PC-3 (cell line): ENCODE measurements around the gene FUT6. TPM values are rescaled to one million over a fixed set of nuclear protein-coding genes. Genes with fewer than 3 reads are reported as not detected.
A peak's percentile ranks its signal among the peaks of the same experiment; 100 is the strongest.

Experiments
- ATAC-seq: fragments of 200-7000 bp; cut with Tn5 transposase; 2 replicates; pipeline ENCODE4 v1.9.1; 2020; ENCODE audit warnings: mild to moderate bottlenecking, moderate library complexity
- BruUV-seq: library from RNA; stranded (reverse); fragments of 400-500 nt; replicated peaks from 2 replicates; lab custom pipeline; 2021; lab: Mats Ljungman, UMichigan
- CTCF ChIA-PET: fragments of 300-600 bp; sonication (Branson Sonifier 250); formaldehyde crosslinking; loops from one replicate; lab custom pipeline; 2022; ENCODE audit warnings: antibody characterized with exemption; lab: Charles Lee
- POLR2A ChIA-PET: fragments of 300-600 bp; sonication (Branson Sonifier 250); formaldehyde crosslinking; loops from one replicate; lab custom pipeline; 2022; ENCODE audit warnings: antibody characterized with exemption; ENCODE audit not compliant: unreplicated experiment; lab: Charles Lee
- DNase-seq: peaks from one replicate; pipeline ENCODE4 v3.0.0-alpha.2; 2015
- H2AFZ ChIP-seq: fragments of 300-600 bp; sonication (generic); 2 replicates; pipeline ENCODE4 v1.6.0; 2016; ENCODE audit warnings: antibody characterized with exemption, low read length
- H3F3A ChIP-seq: fragments of 300-600 bp; sonication (generic); one replicate; pipeline ENCODE4 v1.6.0; 2017; ENCODE audit warnings: antibody characterized with exemption, low read length, control low read depth, mild to moderate bottlenecking; ENCODE audit not compliant: unreplicated experiment
- H3K27ac ChIP-seq: fragments of 300-600 bp; sonication (generic); 2 replicates; pipeline ENCODE4 v1.5.1; 2016; ENCODE audit warnings: mild to moderate bottlenecking, low read length
- H3K27me3 ChIP-seq: fragments of 300-600 bp; sonication (generic); 2 replicates; pipeline ENCODE4 v1.6.1; 2016; ENCODE audit warnings: low read length, mixed read lengths
- H3K36me3 ChIP-seq: fragments of 300-600 bp; sonication (generic); 2 replicates; pipeline ENCODE4 v1.6.1; 2016; ENCODE audit warnings: low read depth, mixed run types, low read length, mixed read lengths
- H3K4me1 ChIP-seq: fragments of 300-600 bp; sonication (generic); 2 replicates; pipeline ENCODE4 v1.5.1; 2016; ENCODE audit warnings: low read length; ENCODE audit not compliant: insufficient read depth
- H3K4me2 ChIP-seq: fragments of 300-600 bp; sonication (generic); 2 replicates; pipeline ENCODE4 v1.6.0; 2016; ENCODE audit warnings: low read length
- H3K4me3 ChIP-seq: fragments of 300-600 bp; sonication (generic); 2 replicates; pipeline ENCODE4 v1.5.1; 2016; ENCODE audit warnings: mild to moderate bottlenecking, low read length, mixed read lengths
- H3K79me2 ChIP-seq: fragments of 300-600 bp; sonication (generic); 2 replicates; pipeline ENCODE4 v1.6.1; 2017; ENCODE audit warnings: low read length, mixed read lengths
- H3K9ac ChIP-seq: fragments of 300-600 bp; sonication (generic); 2 replicates; pipeline ENCODE4 v1.6.0; 2016; ENCODE audit warnings: mild to moderate bottlenecking, low read length
- H3K9me2 ChIP-seq: fragments of 300-600 bp; sonication (generic); replicated peaks from 2 replicates; pipeline ENCODE4 v1.6.1; 2016; ENCODE audit warnings: mixed run types, low read length, mixed read lengths
- H3K9me3 ChIP-seq: fragments of 300-600 bp; sonication (generic); 2 replicates; pipeline ENCODE4 v1.6.1; 2016; ENCODE audit warnings: low read length, mixed read lengths
- H4K20me1 ChIP-seq: fragments of 300-600 bp; sonication (generic); 2 replicates; pipeline ENCODE4 v1.6.1; 2016; ENCODE audit warnings: low read length, mixed read lengths
- EZH2 ChIP-seq: fragments of 300-600 bp; sonication (generic); IDR thresholded peaks from one replicate; pipeline ENCODE4 v1.6.1; 2017; ENCODE audit warnings: antibody characterized with exemption, mild to moderate bottlenecking, low read length; ENCODE audit not compliant: unreplicated experiment
- EZH2phosphoT487 ChIP-seq: fragments of 300-600 bp; sonication (generic); IDR thresholded peaks from 2 replicates; pipeline ENCODE4 v1.6.1; 2018; ENCODE audit warnings: mild to moderate bottlenecking, antibody characterized with exemption, low read length, borderline replicate concordance
- intact Hi-C: fragments of 100-400 bp; cut with micrococcal nuclease; formaldehyde crosslinking; loops from 2 replicates; pipeline ENCODE4 v1.9.0; 2023
- total RNA-seq: library from RNA; depleted of rRNA; stranded (reverse); fragments of >200 nt; gene quantifications from 2 replicates; pipeline ENCODE4 v1.2.3, GENCODE V29; 2014
- TF ChIP-seq, protein P1 (sequence below): fragments of 300-600 bp; sonication (generic); conservative IDR thresholded peaks from 2 replicates; pipeline ENCODE4 v1.5.1; 2017; ENCODE audit warnings: antibody characterized with exemption, low read depth, mild to moderate bottlenecking, low read length

FUT6 gene
- total RNA-seq, 1 experiment from 2014 or later: 0.69 TPM

DNA sequence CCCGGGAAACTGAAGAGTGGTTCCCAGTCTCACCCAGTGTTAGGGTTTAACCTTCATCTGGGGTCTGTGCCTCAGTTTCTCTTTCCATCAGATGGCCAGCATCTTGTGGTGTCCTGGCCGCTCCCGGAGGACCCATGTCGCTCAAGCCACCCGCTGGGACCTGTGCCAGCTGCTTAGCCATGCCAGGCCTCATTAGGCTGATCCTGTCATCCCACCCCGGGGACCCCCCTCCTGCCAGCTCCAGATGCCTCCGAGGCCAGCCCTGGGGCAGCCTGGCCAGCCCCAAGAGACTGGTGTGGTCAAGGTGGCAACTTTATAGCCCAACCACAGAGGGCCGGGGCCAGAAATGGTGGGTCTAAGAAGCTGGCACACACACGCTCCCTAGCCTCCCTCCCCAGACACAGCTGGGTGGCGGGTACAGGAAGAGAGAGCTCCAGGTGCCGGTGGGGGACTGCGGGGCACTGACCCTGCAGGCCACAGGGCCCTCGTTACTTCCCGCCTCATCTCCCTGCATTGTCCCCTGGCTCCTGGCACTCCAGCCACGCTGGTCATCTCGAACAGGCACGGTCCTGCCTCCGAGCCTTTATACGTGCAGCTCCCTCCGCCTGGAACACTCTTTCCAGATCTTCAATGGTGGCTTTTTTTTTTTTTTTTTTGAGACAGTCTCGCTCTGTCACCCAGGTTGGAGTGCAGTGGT, 31.2 kb downstream of the FUT6 start:
- intact Hi-C loops: no loop called here
- H3F3A ChIP-seq: no peaks in the 10 kb centered on the region
- no peaks in the 10 kb centered on the region for H4K20me1 ChIP-seq
- no TSS peak for BruUV-seq
- no peaks in the 10 kb centered on the region for H3K79me2 ChIP-seq
- H3K27ac ChIP-seq: no peak overlapping the region
- ChIA-PET POLR2A (no interaction called here), CTCF (interaction anchor here (0.6 kb wide), 1 partner anchor 82 kb away, joined by 7 read pairs; no protein-coding TSS in a partner anchor)
- DNase-seq (no peak), ATAC-seq (no peak)
- H3K4me1 ChIP-seq: peaks cover 12% of the 10 kb centered on the region
- H3K9me2 ChIP-seq: no peaks in the 10 kb centered on the region
- no peak overlapping the region for H3K4me3 ChIP-seq
- H3K27me3 ChIP-seq: no peaks in the 10 kb centered on the region
- H3K36me3 ChIP-seq: no peaks in the 10 kb centered on the region
- no peaks in the 10 kb centered on the region for H3K9me3 ChIP-seq
- TF ChIP-seq, protein P1, sequence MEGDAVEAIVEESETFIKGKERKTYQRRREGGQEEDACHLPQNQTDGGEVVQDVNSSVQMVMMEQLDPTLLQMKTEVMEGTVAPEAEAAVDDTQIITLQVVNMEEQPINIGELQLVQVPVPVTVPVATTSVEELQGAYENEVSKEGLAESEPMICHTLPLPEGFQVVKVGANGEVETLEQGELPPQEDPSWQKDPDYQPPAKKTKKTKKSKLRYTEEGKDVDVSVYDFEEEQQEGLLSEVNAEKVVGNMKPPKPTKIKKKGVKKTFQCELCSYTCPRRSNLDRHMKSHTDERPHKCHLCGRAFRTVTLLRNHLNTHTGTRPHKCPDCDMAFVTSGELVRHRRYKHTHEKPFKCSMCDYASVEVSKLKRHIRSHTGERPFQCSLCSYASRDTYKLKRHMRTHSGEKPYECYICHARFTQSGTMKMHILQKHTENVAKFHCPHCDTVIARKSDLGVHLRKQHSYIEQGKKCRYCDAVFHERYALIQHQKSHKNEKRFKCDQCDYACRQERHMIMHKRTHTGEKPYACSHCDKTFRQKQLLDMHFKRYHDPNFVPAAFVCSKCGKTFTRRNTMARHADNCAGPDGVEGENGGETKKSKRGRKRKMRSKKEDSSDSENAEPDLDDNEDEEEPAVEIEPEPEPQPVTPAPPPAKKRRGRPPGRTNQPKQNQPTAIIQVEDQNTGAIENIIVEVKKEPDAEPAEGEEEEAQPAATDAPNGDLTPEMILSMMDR: no peak
- TF ChIP-seq EZH2phosphoT487: no peak
- no peak for TF ChIP-seq EZH2
- no peak overlapping the region for H2AFZ ChIP-seq
- no peak overlapping the region for H3K4me2 ChIP-seq
- H3K9ac ChIP-seq: no peak overlapping the region

DNA sequence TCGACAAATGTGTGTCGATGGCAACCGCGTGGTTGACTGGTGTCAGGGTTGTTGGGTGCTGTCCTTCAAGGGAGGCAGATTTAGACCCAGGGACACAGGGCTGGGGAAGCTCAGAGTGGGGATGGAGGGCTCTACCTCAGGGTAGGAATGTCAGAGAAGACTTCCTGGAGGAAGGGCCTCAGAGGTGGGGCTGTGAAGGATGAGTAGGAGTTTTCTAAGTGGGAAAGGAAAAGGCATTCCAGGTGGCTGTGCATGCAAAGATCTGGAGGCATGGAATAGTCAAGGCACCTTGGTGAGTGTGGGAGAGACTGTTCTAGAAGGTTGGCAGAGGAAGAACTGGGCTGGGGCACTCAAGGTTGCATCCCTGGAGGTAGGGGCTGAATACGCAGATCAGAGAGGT, 32.6 kb downstream of the FUT6 start:
- no peaks in the 10 kb centered on the region for H3K27me3 ChIP-seq
- H2AFZ ChIP-seq: no peak overlapping the region
- no peaks in the 10 kb centered on the region for H3K9me2 ChIP-seq
- no peak overlapping the region for H3K4me3 ChIP-seq
- intact Hi-C loops: no loop called here
- H3K9me3 ChIP-seq: no peaks in the 10 kb centered on the region
- H3K4me1 ChIP-seq: peaks cover 12% of the 10 kb centered on the region
- DNase-seq: no peak
- ChIA-PET POLR2A (no interaction called here), CTCF (interaction anchor here (0.6 kb wide), 1 partner anchor 97 kb away, joined by 4 read pairs; no protein-coding TSS in a partner anchor)
- H4K20me1 ChIP-seq: no peaks in the 10 kb centered on the region
- no TSS peak for BruUV-seq
- no peak overlapping the region for H3K9ac ChIP-seq
- H3F3A ChIP-seq: no peaks in the 10 kb centered on the region
- H3K27ac ChIP-seq: no peak overlapping the region
- TF ChIP-seq, protein P1: no peak
- H3K4me2 ChIP-seq: no peak overlapping the region
- no peaks in the 10 kb centered on the region for H3K79me2 ChIP-seq
- no peak for ATAC-seq
- H3K36me3 ChIP-seq: no peaks in the 10 kb centered on the region

DNA sequence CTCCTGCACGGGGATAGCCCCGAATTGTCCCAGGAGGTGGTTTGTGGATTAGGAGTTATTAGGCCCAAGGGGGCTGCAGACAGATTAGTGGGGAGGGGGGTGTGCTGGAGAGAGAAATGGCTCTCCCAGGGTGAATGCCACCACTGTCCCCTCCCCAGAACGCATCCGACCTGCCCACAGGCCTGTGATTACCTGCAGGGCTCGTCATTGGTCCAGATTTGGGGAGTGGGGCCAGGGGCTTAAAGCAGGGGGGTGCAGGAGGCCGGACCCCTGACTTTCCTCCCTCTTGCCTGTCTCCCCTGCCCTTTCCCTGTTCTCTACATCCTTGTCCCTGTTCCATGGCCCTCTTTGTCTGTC, 33.4 kb downstream of the FUT6 start:
- H3K4me2 ChIP-seq: peak overlapping the region; percentile 66
- H3K9ac ChIP-seq: no peak overlapping the region
- intact Hi-C loops: no loop called here
- no peak overlapping the region for H2AFZ ChIP-seq
- H3K4me3 ChIP-seq: peak overlapping the region; percentile 51; the same call in 1 of the 2 replicates
- ATAC-seq (no peak), DNase-seq (no peak)
- H3F3A ChIP-seq: no peaks in the 10 kb centered on the region
- TF ChIP-seq EZH2 (no peak), EZH2phosphoT487 (no peak)
- TF ChIP-seq, protein P1: no peak
- BruUV-seq: no TSS peak
- no peaks in the 10 kb centered on the region for H4K20me1 ChIP-seq
- no peaks in the 10 kb centered on the region for H3K9me2 ChIP-seq
- no peaks in the 10 kb centered on the region for H3K36me3 ChIP-seq
- H3K27ac ChIP-seq: no peak overlapping the region
- no peaks in the 10 kb centered on the region for H3K9me3 ChIP-seq
- POLR2A ChIA-PET: no interaction called here
- H3K4me1 ChIP-seq: peaks cover 12% of the 10 kb centered on the region
- CTCF ChIA-PET: no interaction called here
- no peaks in the 10 kb centered on the region for H3K27me3 ChIP-seq
- H3K79me2 ChIP-seq: no peaks in the 10 kb centered on the region
